H1 (cell line): ENCODE measurements around the gene RERE. TPM values are rescaled to one million over a fixed set of nuclear protein-coding genes. Genes with fewer than 3 reads are reported as not detected.
A peak's percentile ranks its signal among the peaks of the same experiment; 100 is the strongest.

Source experiments
- CTCF ChIA-PET: fragments of 300-600 bp; sonication (Branson Sonifier 250); formaldehyde crosslinking; loops from one replicate; lab custom pipeline; 2021; ENCODE audit not compliant: partially characterized antibody; lab: Charles Lee
- POLR2A ChIA-PET: fragments of 300-600 bp; sonication (Branson Sonifier 250); formaldehyde crosslinking; loops from one replicate; lab custom pipeline; 2021; ENCODE audit warnings: inconsistent platforms; ENCODE audit not compliant: partially characterized antibody; lab: Charles Lee
- DNase-seq, 2 experiments: peaks; one replicate each; pipeline versions ENCODE4 v3.0.0 to v3.0.0-alpha.2; 2010 to 2022; ENCODE audit warnings: low spot score in 2 of 2, low read depth in 1 of 2, mixed read lengths in 1 of 2
- FAIRE-seq: peaks from 2 replicates; lab custom pipeline; 2011; peaks lifted over from hg19 to GRCh38; lab: Jason Lieb, UNC
- H2AFZ ChIP-seq: 2 replicates; pipeline ENCODE4 v1.8.1; 2012; ENCODE audit warnings: low read length, inconsistent platforms
- H2AK5ac ChIP-seq: 2 replicates; pipeline ENCODE4 v1.6.1; 2013; ENCODE audit warnings: low read depth, low read length
- H2BK120ac ChIP-seq: replicated peaks from 2 replicates; pipeline ENCODE3; 2013; ENCODE audit warnings: low read depth, low read length, inconsistent platforms
- H2BK12ac ChIP-seq: 2 replicates; pipeline ENCODE4 v1.6.1; 2013; ENCODE audit warnings: low read depth, low read length
- H2BK15ac ChIP-seq: 2 replicates; pipeline ENCODE4 v1.6.1; 2013; ENCODE audit warnings: low read length
- H2BK20ac ChIP-seq: 2 replicates; pipeline ENCODE4 v1.6.1; 2013; ENCODE audit warnings: low read length
- H2BK5ac ChIP-seq: 2 replicates; pipeline ENCODE4 v1.6.1; 2013; ENCODE audit warnings: low read depth, low read length
- H3K14ac ChIP-seq: 2 replicates; pipeline ENCODE4 v1.6.1; 2013; ENCODE audit warnings: inconsistent platforms; ENCODE audit not compliant: insufficient read length
- H3K18ac ChIP-seq: 2 replicates; pipeline ENCODE4 v1.6.1; 2013; ENCODE audit warnings: low read length; ENCODE audit errors: extremely low read depth
- H3K23ac ChIP-seq: 2 replicates; pipeline ENCODE4 v1.6.1; 2013; ENCODE audit warnings: inconsistent platforms; ENCODE audit not compliant: insufficient read length
- H3K23me2 ChIP-seq: 2 replicates; pipeline ENCODE4 v1.6.1; 2013; ENCODE audit warnings: low read depth, low read length
- H3K27ac ChIP-seq: 2 replicates; pipeline ENCODE4 v1.6.1; 2011; ENCODE audit warnings: low read depth, low read length, inconsistent platforms
- H3K27me3 ChIP-seq, 4 experiments: replicated peaks in 1 of 4; 1 replicate in 1 of 4; 2 replicates in 3 of 4; pipeline versions ENCODE4 v1.6.1 to v1.8.1; 2011 to 2013; ENCODE audit warnings: low read length in 3 of 4, mild to moderate bottlenecking in 3 of 4, inconsistent platforms in 2 of 4, mixed read lengths in 2 of 4, moderate library complexity in 1 of 4; ENCODE audit not compliant: control insufficient read depth in 3 of 4, insufficient read depth in 3 of 4; ENCODE audit errors: extremely low read depth in 1 of 4
- H3K36me3 ChIP-seq, 4 experiments: 2 replicates each; pipeline versions ENCODE4 v1.6.1 to v1.8.1; 2011 to 2013; ENCODE audit warnings: mild to moderate bottlenecking in 4 of 4, low read length in 3 of 4, moderate library complexity in 2 of 4, control low read depth in 1 of 4, inconsistent platforms in 1 of 4; ENCODE audit not compliant: insufficient read depth in 4 of 4, control insufficient read depth in 2 of 4
- H3K4ac ChIP-seq: replicated peaks from 2 replicates; pipeline ENCODE3; 2013; ENCODE audit warnings: low read length, low read depth, mixed read lengths, inconsistent platforms; ENCODE audit not compliant: insufficient read length
- H3K4me1 ChIP-seq, 4 experiments: replicated peaks in 1 of 4; 1 replicate in 1 of 4; 2 replicates in 3 of 4; pipeline versions ENCODE4 v1.6.1 to v1.8.1; 2011 to 2013; ENCODE audit warnings: low read length in 3 of 4, inconsistent platforms in 2 of 4, mixed read lengths in 1 of 4; ENCODE audit not compliant: insufficient read depth in 4 of 4, control insufficient read depth in 3 of 4
- H3K4me2 ChIP-seq, 2 experiments: 2 replicates each; pipeline versions ENCODE4 v1.6.1 to v1.8.1; 2011 to 2013; ENCODE audit warnings: low read depth in 2 of 2, low read length in 2 of 2, control low read depth in 1 of 2, inconsistent platforms in 1 of 2, mild to moderate bottlenecking in 1 of 2; ENCODE audit not compliant: insufficient read depth in 1 of 2
- H3K4me3 ChIP-seq, 4 experiments: fragments of 200-600, 300-600 bp in 1 of 4; sonication (generic), shearing (Covaris generic), sonication (Bioruptor Twin) in 1 of 4; 2 replicates each; pipeline versions ENCODE4 v1.5.1 to v1.8.1; 2011 to 2016; ENCODE audit warnings: low read length in 4 of 4, low read depth in 3 of 4, control low read depth in 2 of 4, inconsistent platforms in 2 of 4, mild to moderate bottlenecking in 2 of 4, mixed read lengths in 1 of 4, moderate library complexity in 1 of 4; ENCODE audit not compliant: insufficient read depth in 2 of 4; ENCODE audit errors: extremely low read depth in 1 of 4
- H3K56ac ChIP-seq: replicated peaks from 2 replicates; pipeline ENCODE3; 2013; ENCODE audit warnings: low read depth, mild to moderate bottlenecking, mixed read lengths, low read length, inconsistent platforms; ENCODE audit not compliant: insufficient read length
- H3K79me1 ChIP-seq: 2 replicates; pipeline ENCODE4 v1.6.1; 2013; ENCODE audit warnings: low read depth, low read length, control low read depth
- H3K79me2 ChIP-seq, 2 experiments: 2 replicates each; pipeline versions ENCODE4 v1.6.1 to v1.8.1; 2012 to 2013; ENCODE audit warnings: low read length in 2 of 2, mild to moderate bottlenecking in 2 of 2, inconsistent platforms in 1 of 2; ENCODE audit not compliant: insufficient read depth in 2 of 2, control insufficient read depth in 1 of 2
- H3K9ac ChIP-seq, 4 experiments: replicated peaks in 1 of 4; 1 replicate in 1 of 4; 2 replicates in 3 of 4; pipeline versions ENCODE4 v1.6.1 to v1.8.1; 2011 to 2013; ENCODE audit warnings: low read depth in 3 of 4, low read length in 3 of 4, control low read depth in 2 of 4, mild to moderate bottlenecking in 2 of 4, moderate library complexity in 2 of 4, inconsistent platforms in 1 of 4; ENCODE audit errors: extremely low read depth in 1 of 4
- H3K9me3 ChIP-seq, 2 experiments: 2 replicates each; pipeline versions ENCODE4 v1.6.1 to v1.8.1; 2012 to 2013; ENCODE audit warnings: mild to moderate bottlenecking in 2 of 2, moderate library complexity in 2 of 2, control low read depth in 1 of 2, inconsistent platforms in 1 of 2, low read depth in 1 of 2, low read length in 1 of 2, mixed read lengths in 1 of 2; ENCODE audit not compliant: insufficient read depth in 2 of 2
- H4K20me1 ChIP-seq, 2 experiments: replicated peaks in 1 of 2; 2 replicates each; pipeline versions ENCODE3 to v1.8.1; 2011 to 2013; ENCODE audit warnings: inconsistent platforms in 2 of 2, low read length in 2 of 2, mild to moderate bottlenecking in 1 of 2; ENCODE audit not compliant: insufficient read depth in 2 of 2, control insufficient read depth in 1 of 2
- H4K5ac ChIP-seq: 2 replicates; pipeline ENCODE4 v1.6.1; 2013; ENCODE audit warnings: low read length, low read depth, mixed read lengths, inconsistent platforms; ENCODE audit not compliant: insufficient read length
- H4K8ac ChIP-seq: 2 replicates; pipeline ENCODE4 v1.8.0; 2013; ENCODE audit warnings: mild to moderate bottlenecking, moderate library complexity, low read length, inconsistent platforms; ENCODE audit not compliant: insufficient read depth; ENCODE audit errors: extremely low read depth
- H4K91ac ChIP-seq: replicated peaks from 2 replicates; pipeline ENCODE3; 2013; ENCODE audit warnings: low read length, mixed read lengths, inconsistent platforms; ENCODE audit not compliant: insufficient read length
- CBX5 ChIP-seq: fragments of 300-800, 300-1000 bp; sonication (generic); IDR thresholded peaks from 2 replicates; pipeline ENCODE4 v1.7.1; 2016; ENCODE audit warnings: antibody characterized with exemption, low read length, low read depth
- FOSL1 ChIP-seq: IDR thresholded peaks from 2 replicates; pipeline ENCODE4 v1.6.1; 2011; ENCODE audit warnings: mild to moderate bottlenecking, low read depth, low read length, moderate library complexity; ENCODE audit not compliant: insufficient read depth
- HDAC6 ChIP-seq: IDR thresholded peaks from one replicate; pipeline ENCODE4 v1.7.1; 2012; ENCODE audit warnings: low read depth, mild to moderate bottlenecking, inconsistent platforms, low read length, moderate library complexity
- NANOG ChIP-seq: IDR thresholded peaks from 2 replicates; pipeline ENCODE4 v1.6.1; 2011; ENCODE audit warnings: low read length, low read depth, mild to moderate bottlenecking, inconsistent platforms; ENCODE audit not compliant: insufficient read depth, poor library complexity, severe bottlenecking
- SP1 ChIP-seq: IDR thresholded peaks from 2 replicates; pipeline ENCODE4 v1.6.1; 2011; ENCODE audit warnings: low read depth, low read length
- SP4 ChIP-seq: IDR thresholded peaks from 2 replicates; pipeline ENCODE4 v1.6.1; 2012; ENCODE audit warnings: low read length, inconsistent platforms
- TAF7 ChIP-seq: optimal IDR thresholded peaks from 2 replicates; pipeline ENCODE3; 2011; ENCODE audit warnings: low read depth, mild to moderate bottlenecking, inconsistent platforms, low read length, moderate library complexity, borderline replicate concordance
- YY1 ChIP-seq: IDR thresholded peaks from 2 replicates; pipeline ENCODE4 v1.6.1; 2011; ENCODE audit warnings: low read depth, mild to moderate bottlenecking, low read length
- whole genome bisulfite sequencing, 2 experiments: shearing (Covaris generic) in 1 of 2; methylation state at CpG; one replicate each; pipeline versions ENCODE4 v1.1.6 to v1.1.7; 2013 to 2015; ENCODE audit warnings: low lambda C conversion rate in 2 of 2, mixed read lengths in 2 of 2, inconsistent platforms in 1 of 2, low coverage in 1 of 2, missing lambda C conversion rate in 1 of 2; ENCODE audit not compliant: insufficient replicate concordance in 2 of 2, insufficient coverage in 1 of 2, insufficient read length in 1 of 2; ENCODE audit errors: extremely low coverage in 1 of 2, missing lambda C conversion rate in 1 of 2; 5-methylcytosine and 5-hydroxymethylcytosine counted together
- polyA plus RNA-seq, 7 experiments: library from polyadenylated mRNA; depleted of rRNA in 3 of 7; stranded (reverse) in 5 of 7; unstranded in 2 of 7; fragments of >200 nt in 5 of 7; fragments of 200-250 nt in 2 of 7; gene quantifications; 1 replicate in 5 of 7; 2 replicates in 1 of 7; 4 replicates in 1 of 7; pipeline versions ENCODE4 v1.2.1 to v1.2.3, GENCODE V29; 2011 to 2013; ENCODE audit warnings: missing spikeins in 2 of 7, mixed read lengths in 2 of 7
- total RNA-seq: library from RNA; stranded (reverse); fragmentation: NEBNext Ultra II Directional; extraction: Animal tissue kit (Norgen Biotek cat#: 25700); gene quantifications from 2 replicates; pipeline ENCODE4 v1.2.1, GENCODE V29; 2021

The RERE gene
- total and polyA plus RNA-seq, 2 of the 8 experiments (the other 6 are each of a cell fraction or from before 2014, with no cell fraction given), result 15.3 to 142 TPM

- Histone ChIP-seq H3K4me2 (no peak overlapping the region), H4K5ac (no peak overlapping the region), H2AK5ac (no peak overlapping the region)
Measured at GRCh38 chr1:8463144-8463927, 354.1 kb downstream of the RERE start.

More at GRCh38 chr1:8463144-8463927, 354.1 kb downstream of the RERE start:
- Histone ChIP-seq H3K56ac (no peak overlapping the region), H3K4me1 (peaks cover 15 to 37% (median 25%) of the 10 kb centered on the region in 4 experiments), H2BK120ac (no peak overlapping the region), H2BK20ac (no peak overlapping the region; the same call in 1 of the 2 replicates), H3K23ac (no peak overlapping the region), H2BK15ac (0 out of 2 replicates have a peak overlapping the region, but pooled peaks have one; percentile 22), H3K4ac (no peak overlapping the region), H3K27me3 (no peaks in the 10 kb centered on the region), H3K9ac (no peak overlapping the region), H4K8ac (no peak overlapping the region), H3K23me2 (no peaks in the 10 kb centered on the region), H2BK12ac (peak overlapping the region; percentile 95; the same call in 1 of the 2 replicates), H4K20me1 (peaks cover 0 to 2% of the 10 kb centered on the region in 2 experiments), H2AFZ (no peak overlapping the region), H3K9me3 (no peaks in the 10 kb centered on the region), H4K91ac (no peak overlapping the region), H3K4me3 (no peak overlapping the region), H3K79me2 (peaks cover 0 to 18% of the 10 kb centered on the region in 2 experiments; a peak in 2 of 4 replicates), H3K79me1 (no peaks in the 10 kb centered on the region), H3K18ac (0 out of 2 replicates have a peak overlapping the region, but pooled peaks have one; percentile 38), H3K27ac (no peak overlapping the region; the same call in 1 of the 2 replicates), H2BK5ac (peak overlapping the region; percentile 71; the same call in 1 of the 2 replicates), H3K36me3 (no peaks in the 10 kb centered on the region; a peak in 1 of 8 replicates), H3K14ac (no peak overlapping the region)
- CTCF ChIA-PET, result interaction anchor here (0.6 to 1.8 kb wide), 10 partner anchors 10 to 738 kb away, joined by 3 to 5 read pairs (median 3); no protein-coding TSS in a partner anchor
- DNase-seq (no peak), FAIRE-seq (no peak)
- no peak for TF ChIP-seq CBX5
- TF ChIP-seq YY1, result no peak
- no peak for TF ChIP-seq SP1
- TF ChIP-seq HDAC6, result no peak
- TF ChIP-seq SP4, result no peak
- no peak for TF ChIP-seq TAF7
- no peak for TF ChIP-seq NANOG
- no peak for TF ChIP-seq FOSL1
- POLR2A ChIA-PET, result interaction anchor here (0.8 to 1.2 kb wide), 4 partner anchors 9 to 167 kb away, joined by 3 read pairs; no protein-coding TSS in a partner anchor
- 68% methylated on average over 8 of the region's 8 CpGs; no CpG with 5 or more reads in 1 of the 2 experiments for WGBS, 2 experiments
